AML-193 (cell line): ENCODE results near the gene CACNA2D3.

Source experiments
- DNase-seq, 2 experiments: peaks; one replicate each; lab custom pipeline; 2025; lab: John Stamatoyannopoulos, UW

CACNA2D3 gene

DNA sequence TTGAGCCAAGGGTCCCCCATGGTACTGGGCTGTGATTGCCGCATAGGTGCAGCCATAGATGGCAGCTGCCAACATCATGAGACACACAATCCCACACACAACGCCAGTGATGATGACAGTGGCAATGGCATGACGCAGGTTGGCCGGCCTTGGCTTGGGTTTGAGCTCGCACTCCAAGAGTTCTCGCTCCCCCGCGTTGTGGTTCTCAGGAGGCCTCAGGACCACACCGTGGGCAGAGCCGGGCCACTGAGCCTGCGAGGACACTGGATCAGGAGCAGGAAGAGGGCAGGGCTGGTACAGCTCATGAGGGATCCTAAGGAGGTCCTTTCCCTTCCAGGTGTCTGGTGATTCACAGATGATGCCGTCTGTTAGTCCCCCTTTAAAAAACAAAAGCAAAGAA, 796.2 kb downstream of the CACNA2D3 start:
- DNase-seq, result no peak

DNA sequence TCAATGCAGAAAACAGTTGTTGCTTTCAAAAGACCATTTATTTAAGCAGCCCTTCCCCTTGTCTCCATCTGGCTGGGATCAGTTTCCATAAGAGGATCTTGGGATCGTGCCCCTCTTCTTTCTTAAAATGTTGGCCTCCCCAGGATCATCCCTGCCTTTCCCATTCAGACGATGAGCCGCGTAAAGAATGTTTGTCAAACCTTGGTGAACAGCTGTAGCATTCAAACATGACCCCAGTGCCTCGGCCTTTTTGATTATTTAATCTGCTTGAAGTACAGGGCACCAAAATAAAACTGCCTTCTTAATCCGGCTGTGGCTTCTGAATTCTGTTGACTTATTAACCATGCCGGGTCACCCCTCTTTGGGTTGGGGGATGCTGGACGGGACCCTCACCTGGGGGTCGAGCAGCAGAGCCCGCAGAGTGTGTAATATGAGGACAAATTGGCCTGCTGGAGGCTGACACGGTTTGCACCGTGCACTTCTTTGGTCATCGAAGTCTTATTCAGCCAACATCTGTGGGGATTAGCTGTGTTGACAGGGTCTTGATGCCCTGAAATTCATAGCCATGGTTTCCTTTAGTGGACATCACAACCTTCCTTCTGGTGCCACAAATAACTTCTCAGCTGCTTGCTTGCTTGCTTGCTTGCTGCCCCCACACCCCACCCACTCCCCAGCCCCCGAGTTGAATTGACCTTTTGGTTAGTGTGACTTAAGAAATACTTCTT, 805.9 kb downstream of the CACNA2D3 start, which contains the start of gene LRTM1:
Gene LRTM1, minus strand, starts transcription at position 14 of the 725 bp plus-strand sequence. CDS start 148 bp downstream, outside the sequence.
- no peak for DNase-seq

DNA sequence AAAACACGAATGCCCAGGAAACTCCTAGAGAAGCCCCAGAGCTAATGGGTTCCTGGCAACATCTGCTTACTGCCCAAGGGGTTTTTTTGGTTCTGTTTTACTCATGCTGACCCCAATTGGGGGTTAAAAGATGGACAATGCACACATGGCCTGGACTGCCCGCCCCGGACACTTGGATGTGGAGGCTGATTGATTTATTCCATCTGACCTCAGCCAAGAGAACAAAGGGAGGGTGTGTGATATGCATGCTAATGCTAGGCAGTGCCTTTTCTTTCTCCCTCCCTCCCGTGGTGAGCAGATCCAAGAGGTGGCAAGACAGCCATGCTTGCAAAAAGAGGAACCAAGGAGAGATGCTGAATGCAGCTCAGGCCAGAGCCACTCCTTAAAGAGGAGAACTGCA, 808.8 kb downstream of the CACNA2D3 start:
- no peak for DNase-seq

- DNase-seq, result no peak
Observed at GRCh38 chr3:54932606-54933005, 810.3 kb downstream of the CACNA2D3 start.

GRCh38 chr3:54935869-54936268, 813.5 kb downstream of the CACNA2D3 start:
- no peak for DNase-seq

DNA sequence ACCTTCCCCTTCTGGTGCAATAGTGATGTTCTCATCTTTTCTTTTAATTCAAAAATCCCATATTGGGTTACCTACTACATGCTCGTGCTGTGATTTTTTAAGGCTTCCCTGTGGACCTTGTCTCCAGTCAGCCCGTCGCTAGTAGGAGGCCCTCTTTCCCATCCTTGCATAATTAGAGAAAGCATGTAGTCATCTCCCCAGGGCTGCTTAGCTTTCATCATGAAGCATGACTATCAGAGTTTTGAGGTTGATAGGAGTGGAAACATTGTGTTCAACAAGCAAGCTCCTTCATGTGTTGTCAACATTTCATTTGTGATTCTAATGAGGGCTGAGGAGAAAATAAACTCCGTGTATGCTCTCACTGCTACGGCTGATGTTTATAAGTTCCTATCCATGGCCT, 814.2 kb downstream of the CACNA2D3 start:
- no peak for DNase-seq

DNA sequence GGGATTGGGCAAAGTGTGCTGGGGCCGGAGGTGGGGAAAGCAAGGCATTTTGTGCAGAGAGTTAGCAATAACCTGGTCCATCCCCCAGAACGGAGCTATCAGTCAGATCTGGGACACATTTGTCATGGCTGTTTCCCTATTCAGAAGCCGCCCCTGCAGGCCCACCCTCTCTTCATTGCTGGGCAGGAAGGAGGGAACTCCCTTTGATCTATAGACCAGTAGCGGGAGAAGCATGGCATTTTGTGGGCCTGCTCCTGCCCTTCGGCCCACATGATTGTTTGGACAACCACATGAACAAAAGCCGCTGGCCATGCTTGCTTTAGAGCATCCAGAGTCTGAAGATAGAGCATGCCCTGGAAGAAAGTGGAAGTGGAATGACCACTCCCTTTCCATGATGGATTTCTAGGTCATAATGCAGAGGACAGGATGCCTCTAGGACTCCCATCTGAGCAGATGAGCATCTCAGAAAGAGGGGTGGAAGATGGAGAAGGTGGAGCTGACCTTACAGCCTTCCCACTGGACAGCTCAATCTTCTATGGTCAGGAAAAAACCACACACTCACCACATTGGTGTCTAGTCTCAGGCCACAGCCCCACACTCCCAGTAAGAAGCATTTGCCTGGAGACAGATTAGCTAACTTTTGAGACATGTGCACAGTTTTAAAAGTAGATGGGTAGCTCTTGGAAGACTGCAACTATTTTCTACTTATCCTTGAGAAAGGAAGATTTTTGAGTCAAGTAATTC, 817.4 kb downstream of the CACNA2D3 start:
- DNase-seq, result no peak

- DNase-seq, result no peak
Observed at GRCh38 chr3:54940971-54941370, 818.6 kb downstream of the CACNA2D3 start.

DNA sequence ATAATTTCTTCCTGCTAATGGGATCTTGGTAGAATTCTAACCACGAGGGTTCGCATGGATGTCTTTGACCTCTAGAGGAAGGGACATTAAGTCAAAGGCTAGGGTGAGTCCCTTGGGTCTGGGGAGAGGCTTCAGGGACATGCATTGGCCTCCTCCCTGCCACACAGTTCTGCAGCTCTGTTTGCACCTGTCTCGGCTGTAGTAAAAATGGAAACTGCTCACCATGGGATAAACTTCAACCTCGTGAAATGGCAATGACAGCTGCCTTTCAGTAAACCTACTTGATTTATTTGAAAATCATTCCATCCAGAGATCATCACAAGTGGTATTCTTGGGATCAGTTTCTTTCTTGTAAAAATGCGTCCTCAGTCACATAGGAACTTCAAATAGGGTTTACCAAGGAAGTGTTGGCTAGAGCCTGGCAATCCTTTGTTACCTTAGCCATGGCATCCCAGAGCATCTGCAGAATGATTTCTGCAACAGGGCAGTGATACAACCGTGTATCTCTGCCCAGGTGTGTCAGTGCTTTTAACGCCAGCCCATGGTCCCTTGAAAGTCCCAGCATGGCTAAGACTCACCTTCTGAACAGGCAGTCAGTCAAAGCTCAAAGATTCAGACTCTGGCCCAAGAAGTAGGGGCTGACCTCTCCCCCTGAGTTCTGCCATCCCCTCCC, 819.5 kb downstream of the CACNA2D3 start:
- no peak for DNase-seq

GRCh38 chr3:54949491-54950044, 827.2 kb downstream of the CACNA2D3 start:
- no peak for DNase-seq

GRCh38 chr3:54950391-54951003, 828.1 kb downstream of the CACNA2D3 start:
- no peak for DNase-seq

- no peak for DNase-seq
Observed at GRCh38 chr3:54951405-54951804, 829.1 kb downstream of the CACNA2D3 start.

DNA sequence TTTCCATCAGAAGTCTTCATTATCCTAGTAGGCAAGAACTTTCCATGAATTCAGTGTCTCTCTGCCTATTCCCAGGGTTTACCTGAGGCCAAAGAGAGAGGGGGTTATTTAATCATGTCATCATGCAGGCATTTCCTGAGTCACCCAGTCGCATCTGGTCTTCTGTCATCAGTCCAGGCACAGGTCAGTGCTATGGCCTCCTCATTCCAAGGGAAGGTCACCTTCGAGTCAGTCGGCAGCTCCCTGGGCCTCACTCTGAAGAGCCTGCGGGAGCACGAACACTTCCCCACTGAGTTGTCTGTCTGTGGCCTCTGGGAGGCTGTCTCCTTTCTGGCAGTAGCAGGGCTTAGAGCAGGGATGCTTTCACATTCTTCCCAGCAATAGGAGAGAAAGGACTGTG, 831.7 kb downstream of the CACNA2D3 start:
- DNase-seq, result no peak

GRCh38 chr3:54954521-54954920, 832.2 kb downstream of the CACNA2D3 start:
- no peak for DNase-seq

- no peak for DNase-seq
Observed at GRCh38 chr3:54955496-54955895, 833.1 kb downstream of the CACNA2D3 start.

DNA sequence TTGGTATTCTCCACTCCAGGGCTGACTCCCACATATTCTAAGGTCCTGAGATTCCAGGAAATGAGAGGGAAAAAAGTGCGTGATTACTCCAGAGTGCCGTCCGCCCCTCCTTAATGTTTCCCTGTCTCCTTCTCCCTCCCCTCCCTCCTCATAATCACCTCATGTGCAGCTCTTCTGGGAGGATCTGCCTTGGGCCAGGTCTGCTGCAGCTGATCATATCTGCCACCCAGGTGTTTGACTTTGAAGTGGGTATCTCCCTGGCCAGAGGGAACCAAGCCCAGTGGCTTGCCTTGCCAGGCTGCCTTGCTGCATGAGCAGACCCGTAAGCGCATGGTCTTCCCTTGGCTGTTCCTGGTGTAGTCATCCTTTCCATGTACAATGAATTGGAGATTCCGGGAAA, 833.6 kb downstream of the CACNA2D3 start:
- no peak for DNase-seq

DNA sequence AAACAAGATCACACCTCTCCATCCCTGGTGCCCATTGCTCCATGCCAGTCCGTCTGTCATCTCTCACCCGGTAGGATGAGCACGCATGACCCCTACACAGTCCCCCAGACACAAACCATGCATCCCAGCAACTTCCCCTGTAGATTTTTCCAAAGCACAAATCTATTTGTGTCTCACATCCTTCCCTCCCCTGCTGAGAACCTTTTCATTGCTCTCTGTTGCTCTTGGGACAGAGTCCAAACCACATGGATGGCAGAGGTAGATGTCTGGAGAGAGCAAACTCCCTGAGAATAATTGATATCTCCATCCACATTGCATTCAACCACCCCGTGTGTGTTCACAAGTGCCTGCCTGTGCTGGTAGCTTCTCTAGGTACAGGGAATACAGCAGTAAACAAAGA, 835.4 kb downstream of the CACNA2D3 start:
- no peak for DNase-seq

- DNase-seq, result no peak
Observed at GRCh38 chr3:54960082-54960481, 837.7 kb downstream of the CACNA2D3 start.

DNA sequence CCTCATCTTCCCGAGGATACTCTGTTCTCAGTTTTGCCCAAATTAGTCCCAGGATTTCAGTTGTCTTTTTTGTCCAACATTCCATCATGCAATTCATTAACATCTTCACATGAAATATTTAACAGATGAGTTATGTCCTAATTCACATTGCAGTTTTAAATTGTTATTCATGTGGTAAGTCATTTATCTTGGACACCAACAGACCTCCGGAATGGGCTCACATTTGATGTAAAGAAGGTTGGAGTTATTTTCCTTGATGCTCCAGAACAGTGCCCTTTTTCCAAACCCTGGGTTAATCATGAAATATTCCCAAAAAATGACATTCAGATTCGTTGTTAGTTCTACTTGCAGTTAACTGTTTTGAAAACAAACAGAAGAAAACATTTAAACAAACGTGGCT, 838.3 kb downstream of the CACNA2D3 start:
- DNase-seq, result no peak

DNA sequence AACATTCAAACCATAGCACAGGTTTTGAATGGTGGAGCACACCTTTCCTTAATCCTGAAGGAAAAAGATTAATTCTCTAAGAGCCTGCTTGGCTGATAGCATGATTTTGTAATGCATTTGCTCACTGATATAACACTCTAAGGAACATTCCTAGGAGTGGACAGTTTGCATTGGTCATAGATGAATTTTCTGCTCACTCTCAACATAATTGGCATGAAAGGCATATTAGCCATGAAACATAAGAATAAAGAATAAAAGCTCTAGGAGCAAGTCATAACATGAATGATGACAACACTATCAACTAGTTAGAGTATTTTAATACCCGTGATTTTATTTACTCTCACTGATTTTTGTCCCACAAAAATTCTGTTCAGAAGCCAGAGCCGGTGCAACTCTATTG, 839.8 kb downstream of the CACNA2D3 start:
- no peak for DNase-seq

GRCh38 chr3:54963641-54964040, 841.3 kb downstream of the CACNA2D3 start:
- DNase-seq, result no peak

GRCh38 chr3:54964081-54964480, 841.7 kb downstream of the CACNA2D3 start:
- DNase-seq, result no peak
